PC-3 (cell line): ENCODE measurements around the gene FAM234A. TPM values are rescaled to one million over a fixed set of nuclear protein-coding genes. Genes with fewer than 3 reads are reported as not detected.

Experiments used
- ATAC-seq: fragments of 200-7000 bp; cut with Tn5 transposase; 2 replicates; pipeline ENCODE4 v1.9.1; 2020; ENCODE audit warnings: mild to moderate bottlenecking, moderate library complexity
- BruUV-seq: library from RNA; stranded (reverse); fragments of 400-500 nt; replicated peaks from 2 replicates; lab custom pipeline; 2021; lab: Mats Ljungman, UMichigan
- CTCF ChIA-PET: fragments of 300-600 bp; sonication (Branson Sonifier 250); formaldehyde crosslinking; loops from one replicate; lab custom pipeline; 2022; ENCODE audit warnings: antibody characterized with exemption; lab: Charles Lee
- POLR2A ChIA-PET: fragments of 300-600 bp; sonication (Branson Sonifier 250); formaldehyde crosslinking; loops from one replicate; lab custom pipeline; 2022; ENCODE audit warnings: antibody characterized with exemption; ENCODE audit not compliant: unreplicated experiment; lab: Charles Lee
- DNase-seq: peaks from one replicate; pipeline ENCODE4 v3.0.0-alpha.2; 2015
- H2AFZ ChIP-seq: fragments of 300-600 bp; sonication (generic); 2 replicates; pipeline ENCODE4 v1.6.0; 2016; ENCODE audit warnings: antibody characterized with exemption, low read length
- H3F3A ChIP-seq: fragments of 300-600 bp; sonication (generic); one replicate; pipeline ENCODE4 v1.6.0; 2017; ENCODE audit warnings: antibody characterized with exemption, low read length, control low read depth, mild to moderate bottlenecking; ENCODE audit not compliant: unreplicated experiment
- H3K27ac ChIP-seq: fragments of 300-600 bp; sonication (generic); 2 replicates; pipeline ENCODE4 v1.5.1; 2016; ENCODE audit warnings: mild to moderate bottlenecking, low read length
- H3K27me3 ChIP-seq: fragments of 300-600 bp; sonication (generic); 2 replicates; pipeline ENCODE4 v1.6.1; 2016; ENCODE audit warnings: low read length, mixed read lengths
- H3K36me3 ChIP-seq: fragments of 300-600 bp; sonication (generic); 2 replicates; pipeline ENCODE4 v1.6.1; 2016; ENCODE audit warnings: low read depth, mixed run types, low read length, mixed read lengths
- H3K4me1 ChIP-seq: fragments of 300-600 bp; sonication (generic); 2 replicates; pipeline ENCODE4 v1.5.1; 2016; ENCODE audit warnings: low read length; ENCODE audit not compliant: insufficient read depth
- H3K4me2 ChIP-seq: fragments of 300-600 bp; sonication (generic); 2 replicates; pipeline ENCODE4 v1.6.0; 2016; ENCODE audit warnings: low read length
- H3K4me3 ChIP-seq: fragments of 300-600 bp; sonication (generic); 2 replicates; pipeline ENCODE4 v1.5.1; 2016; ENCODE audit warnings: mild to moderate bottlenecking, low read length, mixed read lengths
- H3K79me2 ChIP-seq: fragments of 300-600 bp; sonication (generic); 2 replicates; pipeline ENCODE4 v1.6.1; 2017; ENCODE audit warnings: low read length, mixed read lengths
- H3K9ac ChIP-seq: fragments of 300-600 bp; sonication (generic); 2 replicates; pipeline ENCODE4 v1.6.0; 2016; ENCODE audit warnings: mild to moderate bottlenecking, low read length
- H3K9me2 ChIP-seq: fragments of 300-600 bp; sonication (generic); replicated peaks from 2 replicates; pipeline ENCODE4 v1.6.1; 2016; ENCODE audit warnings: mixed run types, low read length, mixed read lengths
- H3K9me3 ChIP-seq: fragments of 300-600 bp; sonication (generic); 2 replicates; pipeline ENCODE4 v1.6.1; 2016; ENCODE audit warnings: low read length, mixed read lengths
- H4K20me1 ChIP-seq: fragments of 300-600 bp; sonication (generic); 2 replicates; pipeline ENCODE4 v1.6.1; 2016; ENCODE audit warnings: low read length, mixed read lengths
- CTCF ChIP-seq: fragments of 300-600 bp; sonication (generic); conservative IDR thresholded peaks from 2 replicates; pipeline ENCODE4 v1.5.1; 2017; ENCODE audit warnings: antibody characterized with exemption, low read depth, mild to moderate bottlenecking, low read length
- EZH2 ChIP-seq: fragments of 300-600 bp; sonication (generic); IDR thresholded peaks from one replicate; pipeline ENCODE4 v1.6.1; 2017; ENCODE audit warnings: antibody characterized with exemption, mild to moderate bottlenecking, low read length; ENCODE audit not compliant: unreplicated experiment
- EZH2phosphoT487 ChIP-seq: fragments of 300-600 bp; sonication (generic); IDR thresholded peaks from 2 replicates; pipeline ENCODE4 v1.6.1; 2018; ENCODE audit warnings: mild to moderate bottlenecking, antibody characterized with exemption, low read length, borderline replicate concordance
- intact Hi-C: fragments of 100-400 bp; cut with micrococcal nuclease; formaldehyde crosslinking; loops from 2 replicates; pipeline ENCODE4 v1.9.0; 2023
- total RNA-seq: library from RNA; depleted of rRNA; stranded (reverse); fragments of >200 nt; gene quantifications from 2 replicates; pipeline ENCODE4 v1.2.3, GENCODE V29; 2014

Gene FAM234A
- total RNA-seq, 1 experiment from 2014 or later = 31.4 TPM

GRCh38 chr16:261031-261691, 26.5 kb downstream of the FAM234A start:
- TF ChIP-seq EZH2phosphoT487 (no peak), EZH2 (no peak), CTCF (no peak)
- no peaks in the 10 kb centered on the region for H4K20me1 ChIP-seq
- H3K79me2 ChIP-seq = no peaks in the 10 kb centered on the region
- H3K9ac ChIP-seq = no peak overlapping the region
- POLR2A ChIA-PET = no interaction called here
- BruUV-seq = no TSS peak
- CTCF ChIA-PET = no interaction called here
- no peak overlapping the region for H3K4me2 ChIP-seq
- no peak overlapping the region for H2AFZ ChIP-seq
- ATAC-seq (no peak), DNase-seq (no peak)
- H3K36me3 ChIP-seq = no peaks in the 10 kb centered on the region
- no peak overlapping the region for H3K4me3 ChIP-seq
- no peaks in the 10 kb centered on the region for H3F3A ChIP-seq
- no peaks in the 10 kb centered on the region for H3K9me2 ChIP-seq
- no peaks in the 10 kb centered on the region for H3K9me3 ChIP-seq
- no peak overlapping the region for H3K27ac ChIP-seq
- intact Hi-C loops = no loop called here
- no peaks in the 10 kb centered on the region for H3K27me3 ChIP-seq
- H3K4me1 ChIP-seq = no peaks in the 10 kb centered on the region

GRCh38 chr16:262121-262745, 27.6 kb downstream of the FAM234A start:
- Histone ChIP-seq H3K4me1 (no peaks in the 10 kb centered on the region), H3K4me2 (no peak overlapping the region), H3F3A (no peaks in the 10 kb centered on the region), H3K4me3 (no peak overlapping the region), H3K9me2 (no peaks in the 10 kb centered on the region), H3K36me3 (no peaks in the 10 kb centered on the region), H4K20me1 (no peaks in the 10 kb centered on the region), H3K27ac (no peak overlapping the region), H3K79me2 (no peaks in the 10 kb centered on the region), H3K27me3 (no peaks in the 10 kb centered on the region), H3K9ac (no peak overlapping the region), H2AFZ (no peak overlapping the region), H3K9me3 (no peaks in the 10 kb centered on the region)
- intact Hi-C loops = no loop called here
- TF ChIP-seq CTCF (no peak), EZH2phosphoT487 (no peak), EZH2 (no peak)
- DNase-seq (no peak), ATAC-seq (no peak)
- ChIA-PET CTCF (no interaction called here), POLR2A (no interaction called here)
- BruUV-seq = no TSS peak

- Histone ChIP-seq H4K20me1 (no peaks in the 10 kb centered on the region), H3K4me1 (no peaks in the 10 kb centered on the region), H3K36me3 (no peaks in the 10 kb centered on the region), H3K27me3 (no peaks in the 10 kb centered on the region), H3K4me3 (no peak overlapping the region), H3K9me3 (no peaks in the 10 kb centered on the region), H3K27ac (no peak overlapping the region), H3K79me2 (no peaks in the 10 kb centered on the region), H3K9me2 (no peaks in the 10 kb centered on the region), H3K9ac (no peak overlapping the region), H3K4me2 (no peak overlapping the region), H3F3A (no peaks in the 10 kb centered on the region), H2AFZ (no peak overlapping the region)
- TF ChIP-seq EZH2phosphoT487 (no peak), EZH2 (no peak), CTCF (no peak)
- DNase-seq (no peak), ATAC-seq (no peak)
- CTCF ChIA-PET = no interaction called here
- POLR2A ChIA-PET = no interaction called here
- BruUV-seq = no TSS peak
- intact Hi-C loops = no loop called here
These were observed 28.7 kb downstream of the FAM234A start for GRCh38 chr16:263182-263774.
